GM12875 (cell line): ENCODE measurements around the gene PTGDR2.
A peak's percentile ranks its signal among the peaks of the same experiment; 100 is the strongest.

Source experiments
- H3K4me3 ChIP-seq: one replicate; pipeline ENCODE4 v1.5.1; 2011; ENCODE audit warnings: low read depth, low read length, control low read depth
- TF ChIP-seq, protein P1 (sequence below): IDR thresholded peaks from 2 replicates; pipeline ENCODE4 v1.5.1; 2011; ENCODE audit warnings: low read depth, mild to moderate bottlenecking, control low read depth, inconsistent platforms, low read length, moderate library complexity, borderline replicate concordance; ENCODE audit not compliant: insufficient read depth

Gene PTGDR2

DNA sequence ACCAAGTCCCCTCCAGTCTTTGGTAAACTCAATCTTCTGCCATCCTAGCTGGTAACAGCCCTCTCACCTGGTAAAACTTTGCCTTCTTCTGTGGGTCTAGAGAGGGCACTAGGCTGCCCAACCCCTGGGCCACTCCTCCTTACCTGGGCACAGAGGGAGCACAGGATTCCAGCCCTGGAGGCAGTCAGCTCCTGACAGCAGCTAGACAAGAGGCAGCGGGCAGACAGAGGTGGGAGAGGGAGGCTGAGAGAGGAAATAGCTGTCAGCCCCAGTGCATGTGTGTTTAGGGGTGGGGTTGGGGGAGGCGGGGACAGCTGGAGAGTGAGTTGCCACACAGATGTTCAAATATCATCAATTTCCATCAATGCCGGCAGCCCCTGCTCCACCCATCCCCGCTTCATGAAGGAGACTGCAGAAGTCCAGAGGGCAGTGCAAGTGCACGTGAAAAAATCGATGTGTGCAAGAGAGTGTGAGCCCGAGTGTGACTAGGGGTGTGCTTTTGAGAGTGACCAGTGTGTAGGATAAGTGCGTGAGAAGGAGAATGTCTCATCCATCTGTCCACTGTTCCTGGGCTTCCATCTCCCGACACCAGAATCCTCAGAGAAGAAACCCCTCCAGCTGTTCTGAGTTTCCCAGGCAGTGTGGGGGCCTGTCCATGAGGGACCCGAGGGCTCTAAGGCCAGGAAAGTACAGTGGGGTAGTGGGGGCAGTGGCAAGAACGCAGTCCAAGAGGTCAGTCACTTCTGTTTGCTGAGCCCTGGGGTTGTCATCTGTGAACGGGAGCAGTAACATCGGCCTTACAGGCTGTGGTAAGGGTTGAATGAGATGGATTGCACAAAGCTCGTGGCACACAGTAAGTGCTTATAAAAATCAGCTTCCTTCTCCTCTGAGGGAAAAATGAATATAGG lies at the start of gene PTGDR2:
Gene PTGDR2, minus strand, starts transcription at position 225 of the 908 bp plus-strand sequence. CDS start 2,228 bp downstream, outside the sequence.
- TF ChIP-seq, protein P1, sequence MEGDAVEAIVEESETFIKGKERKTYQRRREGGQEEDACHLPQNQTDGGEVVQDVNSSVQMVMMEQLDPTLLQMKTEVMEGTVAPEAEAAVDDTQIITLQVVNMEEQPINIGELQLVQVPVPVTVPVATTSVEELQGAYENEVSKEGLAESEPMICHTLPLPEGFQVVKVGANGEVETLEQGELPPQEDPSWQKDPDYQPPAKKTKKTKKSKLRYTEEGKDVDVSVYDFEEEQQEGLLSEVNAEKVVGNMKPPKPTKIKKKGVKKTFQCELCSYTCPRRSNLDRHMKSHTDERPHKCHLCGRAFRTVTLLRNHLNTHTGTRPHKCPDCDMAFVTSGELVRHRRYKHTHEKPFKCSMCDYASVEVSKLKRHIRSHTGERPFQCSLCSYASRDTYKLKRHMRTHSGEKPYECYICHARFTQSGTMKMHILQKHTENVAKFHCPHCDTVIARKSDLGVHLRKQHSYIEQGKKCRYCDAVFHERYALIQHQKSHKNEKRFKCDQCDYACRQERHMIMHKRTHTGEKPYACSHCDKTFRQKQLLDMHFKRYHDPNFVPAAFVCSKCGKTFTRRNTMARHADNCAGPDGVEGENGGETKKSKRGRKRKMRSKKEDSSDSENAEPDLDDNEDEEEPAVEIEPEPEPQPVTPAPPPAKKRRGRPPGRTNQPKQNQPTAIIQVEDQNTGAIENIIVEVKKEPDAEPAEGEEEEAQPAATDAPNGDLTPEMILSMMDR: no peak
- H3K4me3 ChIP-seq: no peak within 1 kb of the TSS

DNA sequence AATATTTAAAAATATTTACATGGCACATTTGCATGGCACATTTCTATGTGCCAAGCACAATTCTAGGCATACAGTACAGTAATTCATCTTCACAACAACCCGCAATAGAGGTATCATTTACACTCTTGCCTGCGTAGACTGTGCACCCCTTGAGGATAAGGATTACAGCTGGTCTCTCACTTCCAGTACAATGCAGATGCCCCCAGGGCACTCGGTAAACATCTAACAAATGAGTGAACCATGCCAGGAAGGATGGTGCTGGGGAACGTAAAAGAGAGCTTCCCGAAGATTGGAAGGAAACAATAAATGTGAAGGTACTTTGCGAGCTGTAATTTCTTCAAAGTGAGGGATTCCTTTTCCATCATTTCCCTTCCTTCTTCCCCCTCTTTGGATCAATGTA lies 49.3 kb upstream of the PTGDR2 start:
- H3K4me3 ChIP-seq: peak overlapping the region; percentile 90
- TF ChIP-seq, protein P1: no peak

DNA sequence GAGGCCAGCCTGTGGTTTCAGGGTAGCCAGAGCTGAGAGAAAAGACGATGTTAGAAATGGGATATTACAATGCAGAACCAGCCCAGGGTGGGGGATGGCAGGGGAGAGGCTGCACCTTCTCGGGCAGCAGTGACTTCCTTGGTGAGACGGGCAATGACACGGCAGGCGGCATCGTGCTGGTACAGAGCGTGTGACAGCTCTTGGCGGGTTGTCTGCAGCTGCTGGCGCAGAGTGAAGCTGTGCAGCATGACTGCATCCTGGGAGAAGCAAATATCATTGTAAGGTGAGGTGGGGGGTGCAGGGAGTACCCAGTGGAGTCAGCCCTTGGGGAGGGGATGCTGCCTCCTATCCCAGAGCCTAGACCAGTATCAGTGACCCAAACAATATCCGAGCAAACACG lies 46.9 kb upstream of the PTGDR2 start:
- H3K4me3 ChIP-seq: no peak overlapping the region
- TF ChIP-seq, protein P1: no peak

DNA sequence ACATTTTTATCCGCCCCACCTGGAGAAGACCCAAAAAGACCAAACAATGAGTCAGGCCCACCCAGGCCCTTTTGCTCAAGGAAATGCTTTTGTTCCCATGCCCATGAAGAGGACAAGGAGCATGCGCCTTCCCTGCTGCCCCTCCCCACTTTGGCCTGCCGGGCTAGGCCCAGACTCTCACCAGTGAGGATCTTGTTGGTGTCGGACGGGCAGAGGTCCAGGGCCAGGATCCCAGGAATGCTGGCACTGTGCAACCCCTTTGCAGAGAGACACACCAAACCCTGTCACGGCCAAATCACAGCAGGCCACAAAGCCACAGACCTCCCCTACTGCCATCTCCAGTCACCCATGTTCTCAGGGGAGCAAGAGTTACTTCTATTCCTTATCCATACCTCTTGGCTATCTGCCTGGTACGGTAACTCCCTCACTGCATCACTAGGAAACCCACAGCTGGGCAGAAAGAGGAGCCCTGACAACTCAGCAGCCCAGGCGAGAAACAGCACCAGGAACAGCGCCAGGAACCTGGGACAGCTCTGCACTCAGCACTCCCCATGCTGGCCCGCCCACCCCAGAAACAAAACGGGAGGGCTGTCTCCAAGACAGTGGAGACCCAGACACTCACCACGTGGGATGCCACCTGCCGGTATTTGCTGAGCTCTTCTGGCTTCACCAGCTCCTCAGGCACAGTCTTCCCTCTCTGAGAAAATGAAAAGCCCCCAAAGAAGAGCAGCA lies 45.1 kb upstream of the PTGDR2 start:
- TF ChIP-seq, protein P1: no peak
- H3K4me3 ChIP-seq: no peak overlapping the region

DNA sequence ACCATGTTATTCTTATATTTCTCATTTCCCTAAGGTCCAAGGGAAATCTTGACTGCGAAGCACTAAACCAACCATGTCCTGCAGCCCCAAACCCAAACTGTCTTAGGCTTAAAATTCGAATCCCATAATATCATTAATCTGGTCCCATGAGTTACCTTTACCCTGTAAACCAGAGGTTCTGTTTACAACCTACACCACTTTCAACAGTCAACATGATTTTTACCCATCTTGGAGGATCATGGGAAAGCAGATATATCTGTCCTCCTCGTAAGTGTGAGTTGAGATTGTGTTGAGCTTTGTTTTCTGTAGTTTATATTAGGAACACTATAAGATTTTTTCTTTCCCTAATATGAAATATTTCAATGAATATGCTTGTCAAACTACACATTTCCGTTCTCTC lies 44.2 kb upstream of the PTGDR2 start:
- TF ChIP-seq, protein P1: no peak
- no peak overlapping the region for H3K4me3 ChIP-seq

DNA sequence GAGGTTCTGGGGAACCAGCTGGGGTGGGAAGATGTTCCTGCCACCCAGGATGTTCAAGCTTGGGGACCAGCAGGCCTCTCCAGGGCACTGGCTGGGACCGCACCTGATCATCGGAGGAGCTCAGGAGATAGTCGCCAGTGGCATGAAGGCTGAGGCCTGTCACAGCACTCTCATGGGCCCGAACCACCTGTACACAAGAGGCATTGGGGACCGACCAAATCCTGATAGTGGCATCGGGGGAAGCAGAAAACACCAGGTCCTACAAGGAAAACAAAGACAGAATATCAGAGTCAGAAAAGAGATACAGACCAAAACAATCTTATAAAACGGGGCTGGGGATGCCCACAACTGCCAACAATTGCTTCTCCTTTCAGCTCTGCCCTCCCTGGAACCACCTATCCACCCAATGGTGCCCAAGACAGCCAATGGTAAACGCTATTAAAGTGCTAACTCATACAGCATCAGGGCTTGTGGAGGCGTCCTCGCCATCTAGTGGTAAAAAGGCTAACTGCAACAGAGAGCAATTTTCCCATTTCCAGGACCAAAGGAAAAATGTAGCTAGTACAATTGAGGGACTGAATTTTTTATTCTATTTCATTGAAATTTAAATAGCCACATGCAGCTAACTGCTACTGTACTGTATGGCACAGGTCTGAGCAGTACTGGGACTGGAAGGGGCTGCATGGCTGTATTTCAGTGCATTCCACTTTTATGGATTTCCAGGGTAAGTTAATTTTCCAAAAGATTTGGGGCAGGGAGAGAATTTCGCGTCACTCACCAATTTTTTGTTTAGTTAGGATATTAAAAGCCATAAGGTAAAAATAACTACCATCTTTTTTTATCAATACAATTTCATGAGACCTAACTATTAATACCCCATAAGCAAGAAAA lies 43.5 kb upstream of the PTGDR2 start:
- H3K4me3 ChIP-seq: no peak overlapping the region
- TF ChIP-seq, protein P1: peak; percentile 90
